NB4 (cell line): ENCODE measurements around the gene C2orf74.
"Not testable (repeated sequence)": the region's sequence is repeated elsewhere in the genome, so short reads cannot be mapped to it uniquely, and the experiment has no call there.

Source experiments
- DNase-seq: peaks from one replicate; pipeline ENCODE4 v3.0.0; 2010; ENCODE audit warnings: low read depth
- H3K4me3 ChIP-seq: one replicate; pipeline ENCODE4 v1.5.1; 2011; ENCODE audit warnings: mild to moderate bottlenecking, low read depth, low read length, moderate library complexity
- MYC ChIP-seq: IDR thresholded peaks from 2 replicates; pipeline ENCODE4 v1.6.1; 2011; ENCODE audit warnings: low read depth, low read length
- POLR2A ChIP-seq: IDR thresholded peaks from 2 replicates; pipeline ENCODE4 v1.6.1; 2011; ENCODE audit warnings: mild to moderate bottlenecking; ENCODE audit not compliant: insufficient read length; ENCODE audit errors: extremely low read depth
- TF ChIP-seq, protein P1 (sequence below): IDR thresholded peaks from 2 replicates; pipeline ENCODE4 v1.6.1; 2011; ENCODE audit warnings: low read depth, low read length
- TF ChIP-seq, protein P2 (sequence below): IDR thresholded peaks from one replicate; pipeline ENCODE4 v1.5.1; 2012; ENCODE audit warnings: low read depth, low read length

Gene C2orf74

DNA sequence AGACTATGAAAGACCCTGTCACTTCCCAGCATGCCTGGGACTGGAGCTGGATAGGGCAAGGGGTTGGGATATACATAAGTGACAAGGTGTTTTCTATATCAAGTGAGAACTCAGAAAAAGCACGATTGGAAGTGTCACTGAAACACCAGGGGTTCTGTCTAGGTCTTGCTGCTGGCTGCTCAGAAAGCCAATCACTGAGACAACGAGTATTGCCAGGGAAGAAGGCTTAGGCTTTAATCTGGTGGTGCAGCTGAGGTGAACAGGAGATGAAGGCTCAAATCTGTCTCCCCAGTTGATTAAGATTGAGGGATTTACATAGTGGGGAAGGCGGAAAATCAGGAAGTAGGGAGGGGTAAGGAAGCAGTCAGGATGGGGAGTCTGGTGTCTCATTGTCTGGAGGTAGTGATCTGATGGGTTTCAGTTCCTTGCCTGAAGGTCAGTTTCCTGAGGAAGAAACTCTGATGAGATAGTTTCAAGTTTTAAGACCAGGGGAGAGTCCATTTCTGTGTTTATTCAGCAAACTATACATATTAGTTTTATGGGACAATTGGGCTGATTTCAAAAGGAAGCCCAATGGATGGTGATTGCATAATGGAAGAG lies 3.5 kb upstream of the C2orf74 start:
- no peak for TF ChIP-seq MYC
- TF ChIP-seq, protein P1, sequence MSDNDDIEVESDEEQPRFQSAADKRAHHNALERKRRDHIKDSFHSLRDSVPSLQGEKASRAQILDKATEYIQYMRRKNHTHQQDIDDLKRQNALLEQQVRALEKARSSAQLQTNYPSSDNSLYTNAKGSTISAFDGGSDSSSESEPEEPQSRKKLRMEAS: no peak
- no peak for TF ChIP-seq POLR2A
- TF ChIP-seq, protein P2, sequence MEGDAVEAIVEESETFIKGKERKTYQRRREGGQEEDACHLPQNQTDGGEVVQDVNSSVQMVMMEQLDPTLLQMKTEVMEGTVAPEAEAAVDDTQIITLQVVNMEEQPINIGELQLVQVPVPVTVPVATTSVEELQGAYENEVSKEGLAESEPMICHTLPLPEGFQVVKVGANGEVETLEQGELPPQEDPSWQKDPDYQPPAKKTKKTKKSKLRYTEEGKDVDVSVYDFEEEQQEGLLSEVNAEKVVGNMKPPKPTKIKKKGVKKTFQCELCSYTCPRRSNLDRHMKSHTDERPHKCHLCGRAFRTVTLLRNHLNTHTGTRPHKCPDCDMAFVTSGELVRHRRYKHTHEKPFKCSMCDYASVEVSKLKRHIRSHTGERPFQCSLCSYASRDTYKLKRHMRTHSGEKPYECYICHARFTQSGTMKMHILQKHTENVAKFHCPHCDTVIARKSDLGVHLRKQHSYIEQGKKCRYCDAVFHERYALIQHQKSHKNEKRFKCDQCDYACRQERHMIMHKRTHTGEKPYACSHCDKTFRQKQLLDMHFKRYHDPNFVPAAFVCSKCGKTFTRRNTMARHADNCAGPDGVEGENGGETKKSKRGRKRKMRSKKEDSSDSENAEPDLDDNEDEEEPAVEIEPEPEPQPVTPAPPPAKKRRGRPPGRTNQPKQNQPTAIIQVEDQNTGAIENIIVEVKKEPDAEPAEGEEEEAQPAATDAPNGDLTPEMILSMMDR: no peak
- no peak overlapping the region for H3K4me3 ChIP-seq
- no peak for DNase-seq

DNA sequence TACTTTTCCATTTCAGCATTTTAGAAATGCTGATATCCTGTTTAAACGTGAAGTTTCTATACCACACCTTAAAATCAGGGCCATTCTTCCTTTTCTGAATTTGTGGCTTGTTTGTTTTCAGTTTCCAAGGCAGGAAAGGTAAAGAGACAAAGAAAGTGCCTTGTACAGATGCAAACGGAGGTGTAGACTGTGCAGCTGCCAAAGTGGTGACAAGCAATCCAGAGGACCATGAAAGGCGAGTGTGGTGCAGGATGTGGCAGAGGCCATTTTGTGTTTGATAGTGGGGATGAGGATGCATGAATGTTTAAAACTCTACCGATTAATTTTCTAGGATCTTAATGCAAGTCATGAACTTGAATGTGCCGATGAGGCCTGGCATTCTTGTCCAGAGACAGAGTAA lies 733 bp downstream of the C2orf74 start:
- no peak for DNase-seq
- TF ChIP-seq, protein P1: no peak
- no peak for TF ChIP-seq POLR2A
- TF ChIP-seq, protein P2: no peak
- TF ChIP-seq MYC: no peak
- no peak overlapping the region for H3K4me3 ChIP-seq

DNA sequence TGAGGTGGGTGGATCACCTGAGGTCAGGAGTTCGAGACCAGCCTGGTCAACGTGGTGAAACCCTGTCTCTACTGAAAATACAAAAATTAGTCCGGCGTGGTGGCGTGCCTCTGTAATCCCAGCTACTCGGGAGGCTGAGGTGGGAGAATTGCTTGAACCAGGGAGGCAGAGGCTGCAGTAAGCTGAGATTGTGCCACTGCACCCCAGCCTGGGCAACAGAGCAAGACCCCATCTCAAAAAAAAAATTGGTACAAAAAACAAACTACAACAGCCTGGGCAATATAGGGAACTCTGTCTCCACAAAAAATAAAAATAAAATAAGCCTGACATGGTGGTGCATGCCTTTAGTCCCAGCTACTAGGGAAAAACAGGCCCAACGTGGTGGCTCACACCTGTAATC lies 3.1 kb downstream of the C2orf74 start:
- H3K4me3 ChIP-seq, DNase-seq: not testable (repeated sequence)

DNA sequence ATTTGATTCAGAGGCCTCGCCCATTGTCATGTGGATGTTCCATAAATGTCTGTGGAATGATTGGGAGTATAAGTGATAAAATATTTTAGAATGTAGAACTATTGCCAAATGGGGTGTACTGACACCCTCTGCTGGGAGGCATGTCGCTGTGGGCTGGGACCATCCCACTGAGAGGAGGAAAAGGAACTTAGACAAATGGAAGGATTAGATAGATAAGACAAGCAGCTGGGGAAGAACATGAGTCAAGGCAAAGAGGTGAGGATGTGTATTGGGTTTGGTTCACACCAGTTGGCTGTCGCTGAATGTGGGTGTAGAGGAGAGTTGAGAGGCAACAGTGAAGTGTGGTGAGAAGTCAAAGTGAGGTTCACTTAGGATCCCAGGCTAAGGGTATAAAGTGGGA lies 4.0 kb downstream of the C2orf74 start:
- H3K4me3 ChIP-seq: no peak overlapping the region
- DNase-seq: no peak
- TF ChIP-seq, protein P2: no peak
- TF ChIP-seq, protein P1: no peak
- TF ChIP-seq POLR2A (no peak), MYC (no peak)

DNA sequence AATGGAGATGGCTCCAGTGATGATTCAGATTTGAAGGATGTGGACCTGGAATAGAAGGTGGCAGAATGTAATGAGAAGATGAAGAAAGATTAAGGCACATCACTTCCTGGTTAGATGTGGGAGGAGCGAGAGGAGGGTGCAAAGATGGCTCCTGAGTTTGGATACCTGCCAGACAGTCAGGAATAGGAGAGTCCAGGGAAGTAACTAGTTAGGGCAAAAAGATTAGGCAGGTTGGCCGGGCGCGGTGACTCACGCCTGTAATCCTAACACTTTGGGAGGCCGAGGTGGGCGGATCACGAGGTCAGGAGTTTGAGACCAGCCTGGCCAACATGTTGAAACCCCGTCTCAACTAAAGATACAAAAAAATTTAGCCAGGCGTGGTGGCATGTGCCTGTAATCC lies 5.6 kb downstream of the C2orf74 start:
- DNase-seq: no peak
- TF ChIP-seq MYC (no peak), POLR2A (no peak)
- TF ChIP-seq, protein P2: no peak
- TF ChIP-seq, protein P1: no peak
- H3K4me3 ChIP-seq: no peak overlapping the region

DNA sequence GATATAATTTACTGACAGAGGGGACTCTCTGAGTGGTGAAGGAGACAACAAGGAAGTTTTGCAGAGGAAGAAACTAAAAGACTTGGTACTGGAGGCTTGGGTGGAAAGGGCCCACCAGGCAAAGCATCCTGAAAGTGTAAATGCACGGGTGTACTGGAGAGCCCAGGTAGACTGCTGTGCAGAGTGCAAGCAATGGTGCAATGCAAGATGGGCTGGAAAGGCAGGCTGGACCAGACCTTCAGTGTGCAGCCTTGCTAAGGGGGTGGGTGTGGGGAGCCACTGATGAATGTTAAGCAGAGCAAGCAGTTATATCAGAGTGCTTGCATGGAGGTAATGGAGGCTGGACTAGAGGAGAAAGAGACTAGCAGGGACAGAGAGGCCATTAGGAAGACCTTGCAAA lies 10.7 kb downstream of the C2orf74 start:
- no peak for DNase-seq
- TF ChIP-seq, protein P1: no peak
- TF ChIP-seq MYC (no peak), POLR2A (no peak)
- TF ChIP-seq, protein P2: no peak
- no peak overlapping the region for H3K4me3 ChIP-seq
